Smooth muscle cell (in vitro differentiated cells): ENCODE measurements around the gene NFKBIZ. TPM values are rescaled to one million over a fixed set of nuclear protein-coding genes. Genes with fewer than 3 reads are reported as not detected.

Source experiments
- DNase-seq: peaks from one replicate; lab custom pipeline; 2025; ENCODE audit not compliant: unreplicated experiment; lab: John Stamatoyannopoulos, UW
- H2AFZ ChIP-seq: fragments of 200-600 bp; sonication (generic); 2 replicates; pipeline ENCODE4 v1.6.0; 2016; ENCODE audit warnings: antibody characterized with exemption, low read depth, mild to moderate bottlenecking
- H3F3A ChIP-seq: fragments of 200-600 bp; sonication (generic); 2 replicates; pipeline ENCODE4 v1.6.0; 2017; ENCODE audit warnings: antibody characterized with exemption, low read depth
- H3K27ac ChIP-seq: fragments of 200-600 bp; sonication (generic); 2 replicates; pipeline ENCODE4 v1.5.1; 2016; ENCODE audit warnings: low read depth, mild to moderate bottlenecking
- H3K27me3 ChIP-seq: fragments of 200-600 bp; sonication (generic); 2 replicates; pipeline ENCODE4 v1.6.1; 2016; ENCODE audit warnings: low read depth, mild to moderate bottlenecking
- H3K36me3 ChIP-seq: fragments of 200-600 bp; sonication (generic); 2 replicates; pipeline ENCODE4 v1.5.1; 2016; ENCODE audit warnings: low read depth
- H3K4me1 ChIP-seq: fragments of 200-600 bp; sonication (generic); 2 replicates; pipeline ENCODE4 v1.5.1; 2016; ENCODE audit warnings: low read depth
- H3K4me2 ChIP-seq: fragments of 200-600 bp; sonication (generic); 2 replicates; pipeline ENCODE4 v1.6.0; 2016; ENCODE audit warnings: mild to moderate bottlenecking
- H3K4me3 ChIP-seq: fragments of 200-600 bp; sonication (generic); 2 replicates; pipeline ENCODE4 v1.5.1; 2016; ENCODE audit warnings: mild to moderate bottlenecking
- H3K79me2 ChIP-seq: fragments of 200-600 bp; sonication (generic); 2 replicates; pipeline ENCODE4 v1.6.0; 2016; ENCODE audit warnings: low read depth, mild to moderate bottlenecking
- H3K9ac ChIP-seq: fragments of 200-600 bp; sonication (generic); 2 replicates; pipeline ENCODE4 v1.6.0; 2016; ENCODE audit warnings: low read depth
- H3K9me3 ChIP-seq: fragments of 200-600 bp; sonication (generic); replicated peaks from 2 replicates; pipeline ENCODE4 v1.5.1; 2016; ENCODE audit warnings: low read depth
- H4K20me1 ChIP-seq: fragments of 200-600 bp; sonication (generic); 2 replicates; pipeline ENCODE4 v1.6.0; 2016; ENCODE audit warnings: low read depth
- WGBS: methylation state at CpG from one replicate; pipeline ENCODE4 v1.1.7; 2016; ENCODE audit warnings: low lambda C conversion rate; 5-methylcytosine and 5-hydroxymethylcytosine counted together
- polyA plus RNA-seq: library from polyadenylated mRNA; unstranded; fragments of >200 nt; fragmentation: Nextera tagmentation; extraction: Ambion mirVana; gene quantifications from 2 replicates; pipeline ENCODE4 v1.2.1, GENCODE V29; 2016
- total RNA-seq: library from RNA; depleted of rRNA; stranded (reverse); fragments of >200 nt; gene quantifications from 2 replicates; pipeline ENCODE4 v1.2.3, GENCODE V29; 2014
- TF ChIP-seq, protein P1 (sequence below): fragments of 200-600 bp; sonication (generic); IDR thresholded peaks from 2 replicates; pipeline ENCODE4 v1.5.1; 2017; ENCODE audit warnings: borderline replicate concordance, mild to moderate bottlenecking, antibody characterized with exemption; ENCODE audit not compliant: insufficient read depth, poor library complexity, severe bottlenecking

NFKBIZ gene
- total and polyA plus RNA-seq, 2 experiments from 2014 or later = 236 to 306 TPM

DNA sequence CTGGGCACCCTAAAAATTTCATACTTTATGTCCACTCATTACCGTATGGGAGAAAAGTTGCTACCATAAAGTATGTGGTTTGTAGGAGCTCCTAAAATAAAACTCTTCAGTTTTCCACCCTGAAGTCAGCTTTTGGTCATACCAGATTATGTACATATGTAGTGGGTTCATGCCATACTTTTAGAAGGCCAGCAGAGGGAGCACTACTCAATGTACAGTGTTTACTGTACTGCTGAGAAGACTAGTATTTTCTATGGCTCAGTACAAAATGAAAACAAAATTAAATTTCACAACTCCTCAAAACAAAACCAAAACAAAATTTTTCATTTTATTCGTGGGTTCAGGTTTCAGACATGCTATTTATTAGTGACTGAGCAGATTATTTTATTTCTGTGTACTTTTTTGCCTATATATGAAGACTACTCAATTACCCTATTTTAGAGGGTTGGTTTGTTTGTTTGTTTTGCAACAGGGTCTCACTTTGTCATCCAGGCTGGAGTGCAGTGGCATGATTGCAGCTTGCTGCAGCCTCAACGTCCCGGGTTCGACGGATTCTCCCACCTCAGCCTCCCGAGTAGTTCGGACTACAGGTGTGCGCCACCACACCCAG is 46.0 kb upstream of the NFKBIZ start:
- no peak for DNase-seq
- Histone ChIP-seq H4K20me1 (no peaks in the 10 kb centered on the region), H3K36me3 (peaks cover 10% of the 10 kb centered on the region), H3K4me1 (no peaks in the 10 kb centered on the region), H3K79me2 (peaks cover 7% of the 10 kb centered on the region), H2AFZ (no peak overlapping the region), H3K4me3 (no peak overlapping the region), H3K9ac (no peak overlapping the region), H3K27me3 (no peaks in the 10 kb centered on the region), H3F3A (peaks cover 7% of the 10 kb centered on the region), H3K27ac (no peak overlapping the region), H3K9me3 (no peaks in the 10 kb centered on the region), H3K4me2 (no peak overlapping the region)
- TF ChIP-seq, protein P1, sequence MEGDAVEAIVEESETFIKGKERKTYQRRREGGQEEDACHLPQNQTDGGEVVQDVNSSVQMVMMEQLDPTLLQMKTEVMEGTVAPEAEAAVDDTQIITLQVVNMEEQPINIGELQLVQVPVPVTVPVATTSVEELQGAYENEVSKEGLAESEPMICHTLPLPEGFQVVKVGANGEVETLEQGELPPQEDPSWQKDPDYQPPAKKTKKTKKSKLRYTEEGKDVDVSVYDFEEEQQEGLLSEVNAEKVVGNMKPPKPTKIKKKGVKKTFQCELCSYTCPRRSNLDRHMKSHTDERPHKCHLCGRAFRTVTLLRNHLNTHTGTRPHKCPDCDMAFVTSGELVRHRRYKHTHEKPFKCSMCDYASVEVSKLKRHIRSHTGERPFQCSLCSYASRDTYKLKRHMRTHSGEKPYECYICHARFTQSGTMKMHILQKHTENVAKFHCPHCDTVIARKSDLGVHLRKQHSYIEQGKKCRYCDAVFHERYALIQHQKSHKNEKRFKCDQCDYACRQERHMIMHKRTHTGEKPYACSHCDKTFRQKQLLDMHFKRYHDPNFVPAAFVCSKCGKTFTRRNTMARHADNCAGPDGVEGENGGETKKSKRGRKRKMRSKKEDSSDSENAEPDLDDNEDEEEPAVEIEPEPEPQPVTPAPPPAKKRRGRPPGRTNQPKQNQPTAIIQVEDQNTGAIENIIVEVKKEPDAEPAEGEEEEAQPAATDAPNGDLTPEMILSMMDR = peak; percentile 86
- WGBS = 82% methylated on average over 9 of the region's 9 CpGs

DNA sequence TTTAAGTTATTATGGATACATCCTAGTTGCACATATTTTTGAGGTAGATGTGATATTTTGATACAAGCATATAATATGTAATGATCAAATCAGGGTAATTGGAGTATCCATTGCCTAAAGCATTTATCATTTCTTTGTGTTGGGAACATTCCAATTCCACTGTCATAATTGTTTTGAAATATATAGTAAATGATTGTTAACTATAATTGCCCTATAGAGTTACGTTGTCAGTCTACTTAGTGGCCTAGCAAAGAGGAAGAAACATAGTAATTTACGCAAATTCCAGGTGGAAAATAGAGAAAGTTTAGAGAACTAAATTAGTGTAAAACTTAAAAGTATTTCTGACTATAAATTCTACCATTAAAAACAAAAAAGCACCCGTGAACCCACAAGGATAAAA is 45.4 kb upstream of the NFKBIZ start:
- peaks cover 7% of the 10 kb centered on the region for H3F3A ChIP-seq
- peaks cover 10% of the 10 kb centered on the region for H3K36me3 ChIP-seq
- H3K4me2 ChIP-seq = no peak overlapping the region
- no peaks in the 10 kb centered on the region for H3K9me3 ChIP-seq
- no peak overlapping the region for H2AFZ ChIP-seq
- H3K27me3 ChIP-seq = no peaks in the 10 kb centered on the region
- peaks cover 6% of the 10 kb centered on the region for H3K79me2 ChIP-seq
- WGBS = over 99% methylated on average over 3 of the region's 3 CpGs
- no peak overlapping the region for H3K27ac ChIP-seq
- H4K20me1 ChIP-seq = no peaks in the 10 kb centered on the region
- H3K4me1 ChIP-seq = no peaks in the 10 kb centered on the region
- TF ChIP-seq, protein P1 = no peak
- no peak overlapping the region for H3K9ac ChIP-seq
- no peak for DNase-seq
- H3K4me3 ChIP-seq = no peak overlapping the region

DNA sequence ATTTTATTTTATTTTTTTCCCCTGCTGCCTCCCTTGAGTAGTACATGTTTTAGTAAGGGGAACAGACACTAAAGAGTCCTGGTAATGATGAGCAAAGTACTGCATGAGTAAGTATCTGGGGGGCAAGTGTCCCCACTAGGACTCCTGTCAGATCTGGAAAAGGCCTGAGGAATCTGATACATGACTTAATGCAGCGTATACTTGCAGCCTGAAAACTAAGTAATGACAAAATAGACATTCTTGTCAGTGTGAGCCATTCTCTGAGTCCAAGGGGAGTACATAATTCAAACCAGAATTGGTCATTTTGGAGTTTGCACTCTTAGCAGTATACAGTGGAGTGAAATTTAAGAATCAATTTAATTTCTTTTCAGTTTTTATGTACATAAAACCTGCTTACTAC is 42.8 kb upstream of the NFKBIZ start:
- H3K9ac ChIP-seq = no peak overlapping the region
- H3K4me2 ChIP-seq = no peak overlapping the region
- WGBS = 97% methylated on average over 1 of the region's 1 CpG
- TF ChIP-seq, protein P1 = no peak
- H3K4me1 ChIP-seq = no peaks in the 10 kb centered on the region
- H2AFZ ChIP-seq = no peak overlapping the region
- H3F3A ChIP-seq = peaks cover 4% of the 10 kb centered on the region
- H3K79me2 ChIP-seq = peaks cover 6% of the 10 kb centered on the region
- no peak for DNase-seq
- H3K9me3 ChIP-seq = no peaks in the 10 kb centered on the region
- H3K36me3 ChIP-seq = peaks cover 10% of the 10 kb centered on the region
- no peaks in the 10 kb centered on the region for H4K20me1 ChIP-seq
- H3K27me3 ChIP-seq = no peaks in the 10 kb centered on the region
- H3K27ac ChIP-seq = no peak overlapping the region
- no peak overlapping the region for H3K4me3 ChIP-seq

DNA sequence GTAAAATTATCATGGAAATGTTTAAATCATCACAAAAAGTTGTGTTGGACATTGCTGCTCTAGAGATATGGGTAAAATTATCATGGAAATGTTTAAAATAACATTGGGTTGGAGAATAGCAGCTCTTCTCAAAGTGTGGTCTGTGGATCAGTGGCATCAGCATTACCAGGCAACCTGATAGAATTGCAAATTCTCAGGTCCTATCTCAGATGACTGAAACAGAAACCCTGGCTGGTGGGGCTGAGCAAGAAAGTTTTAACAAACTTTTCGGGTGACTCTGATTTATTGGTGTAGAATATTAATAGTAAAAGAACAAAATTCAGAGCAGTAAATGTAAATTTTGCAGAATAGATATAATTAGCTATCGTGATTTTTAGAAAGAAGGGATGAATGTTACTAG is 41.4 kb upstream of the NFKBIZ start:
- H3F3A ChIP-seq = peaks cover 5% of the 10 kb centered on the region
- no peak overlapping the region for H3K9ac ChIP-seq
- no peaks in the 10 kb centered on the region for H3K27me3 ChIP-seq
- no peaks in the 10 kb centered on the region for H3K9me3 ChIP-seq
- no peak overlapping the region for H3K4me3 ChIP-seq
- WGBS = 98% methylated on average over 2 of the region's 2 CpGs
- no peaks in the 10 kb centered on the region for H4K20me1 ChIP-seq
- no peak overlapping the region for H2AFZ ChIP-seq
- H3K4me2 ChIP-seq = no peak overlapping the region
- no peak overlapping the region for H3K27ac ChIP-seq
- peaks cover 6% of the 10 kb centered on the region for H3K79me2 ChIP-seq
- DNase-seq = no peak
- TF ChIP-seq, protein P1 = no peak
- no peaks in the 10 kb centered on the region for H3K4me1 ChIP-seq
- H3K36me3 ChIP-seq = peaks cover 10% of the 10 kb centered on the region
